SK-N-MC (cell line): ENCODE results near the gene IL36G.

ENCODE experiments used
- EZH2 ChIP-seq: fragments of 200-600 bp; sonication (generic); IDR thresholded peaks from one replicate; pipeline ENCODE4 v1.6.1; 2017; ENCODE audit warnings: antibody characterized with exemption
- FOXP2 ChIP-seq: optimal IDR thresholded peaks from 2 replicates; pipeline ENCODE3; 2011; ENCODE audit warnings: mild to moderate bottlenecking, moderate library complexity; ENCODE audit not compliant: insufficient read depth; ENCODE audit errors: extremely low read length, control extremely low read depth
- POLR2AphosphoS5 ChIP-seq: IDR thresholded peaks from 2 replicates; pipeline ENCODE4 v1.6.1; 2012; ENCODE audit warnings: mild to moderate bottlenecking, low read depth, low read length, borderline replicate concordance

DNA sequence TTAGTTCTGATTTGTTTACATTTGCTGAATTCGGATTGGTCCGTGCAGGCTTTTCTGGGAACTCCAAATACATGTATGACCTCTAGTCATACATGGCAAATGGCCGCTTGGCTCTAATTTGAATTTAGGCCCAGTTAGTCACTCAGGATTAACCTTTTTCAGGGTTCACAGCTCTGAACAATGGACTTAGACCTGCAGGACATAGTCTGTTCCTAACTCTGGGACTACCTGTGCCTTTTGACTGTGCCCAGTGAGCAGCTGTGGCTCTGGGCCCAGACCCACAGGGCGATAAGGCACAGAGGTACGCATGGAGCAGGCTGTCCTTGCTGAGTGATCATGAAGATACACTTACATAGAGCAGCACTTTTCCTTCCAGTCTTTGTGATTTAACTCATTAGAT is 38.4 kb upstream of the IL36G start:
- TF ChIP-seq POLR2AphosphoS5 (no peak), EZH2 (no peak), FOXP2 (no peak)
